ENCODE results near the gene LRP10.

Gene LRP10

DNA sequence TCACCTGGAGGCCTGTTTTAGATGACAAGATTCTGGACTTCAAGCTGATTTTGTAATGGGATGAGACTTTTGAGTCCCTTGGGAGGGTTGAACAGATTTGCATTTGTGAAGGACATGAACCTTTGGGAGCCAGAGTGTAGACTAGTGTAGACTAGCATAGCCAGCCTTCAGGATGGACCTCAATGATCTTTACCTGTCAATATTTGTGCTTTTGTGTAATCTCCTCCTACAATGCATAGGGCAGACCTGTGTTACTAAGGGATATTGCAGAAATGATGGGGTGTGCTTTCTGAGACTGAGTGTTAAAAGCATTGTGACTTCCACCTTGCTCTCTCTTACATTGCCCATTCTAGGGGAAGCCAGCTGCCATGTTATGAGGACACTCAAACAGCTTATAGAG is 9.9 kb upstream of the LRP10 start:
- no peak for DNase-seq (ENCODE audit: low read depth in 2 of 2)

DNA sequence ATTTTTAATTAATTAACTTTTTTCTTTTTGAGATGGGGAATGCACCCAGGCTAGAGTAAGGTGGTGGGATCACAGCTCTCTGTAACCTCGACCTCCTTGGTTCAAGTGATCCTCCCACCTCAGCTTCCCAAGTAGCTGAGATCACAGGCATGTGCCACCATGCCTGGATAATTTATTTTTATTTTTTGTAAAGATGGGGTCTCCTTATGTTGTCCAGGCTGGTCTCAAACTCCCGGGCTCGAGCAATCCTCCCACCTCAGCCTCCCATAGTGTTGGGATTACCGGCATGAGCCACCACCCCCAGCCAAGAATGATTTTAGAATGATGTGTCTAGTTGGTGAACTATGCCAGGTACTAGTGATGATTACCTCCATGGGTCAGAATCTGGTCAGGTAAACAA is 6.6 kb upstream of the LRP10 start:
- no peak for DNase-seq (ENCODE audit: low read depth in 2 of 2)

DNA sequence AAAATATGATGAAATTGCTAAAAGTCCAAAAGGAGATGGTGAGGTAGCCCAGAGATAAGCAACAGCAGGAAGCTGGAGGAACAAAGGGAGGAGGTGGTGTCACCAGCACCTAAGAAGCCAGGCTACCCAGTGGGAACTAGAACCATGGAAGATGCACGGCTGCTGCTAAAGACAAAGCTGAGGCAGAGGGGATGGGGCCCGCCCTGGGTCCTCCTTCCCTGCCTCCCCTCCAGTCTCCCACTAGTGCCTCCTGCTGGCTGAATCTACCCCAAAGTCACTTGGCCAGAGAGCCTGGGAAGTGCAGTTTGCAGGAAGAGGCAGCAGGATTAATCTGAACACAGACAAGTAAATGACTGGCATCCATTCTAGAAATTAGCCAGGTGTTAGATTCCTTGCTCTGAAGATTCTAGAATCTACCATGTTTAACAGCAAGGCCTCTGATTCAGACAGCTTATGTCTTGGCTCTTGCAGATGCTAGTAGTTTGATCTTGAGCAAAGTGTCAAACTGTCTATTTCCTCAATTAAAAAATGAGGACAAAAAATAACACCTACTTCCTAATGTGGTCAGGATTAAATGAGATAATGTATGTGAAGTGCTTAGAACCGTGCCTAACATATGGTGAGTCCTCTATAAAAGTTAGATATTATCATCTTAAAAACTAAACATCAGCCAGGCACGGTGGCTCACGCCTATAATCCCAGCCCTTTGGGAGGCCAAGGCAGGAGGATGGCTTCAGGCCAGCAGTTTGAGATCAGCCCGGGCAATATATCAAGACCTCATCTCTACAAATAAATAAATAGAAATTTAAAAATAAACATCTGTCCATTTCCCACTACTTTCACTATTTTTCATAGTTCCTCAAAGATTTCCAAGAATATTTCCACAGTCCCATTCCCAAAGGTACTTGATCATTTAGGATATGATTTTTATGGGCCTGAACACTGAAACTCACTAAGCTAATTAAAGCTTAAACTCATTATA is 5.8 kb upstream of the LRP10 start:
- no peak for DNase-seq (ENCODE audit: low read depth in 2 of 2)

DNA sequence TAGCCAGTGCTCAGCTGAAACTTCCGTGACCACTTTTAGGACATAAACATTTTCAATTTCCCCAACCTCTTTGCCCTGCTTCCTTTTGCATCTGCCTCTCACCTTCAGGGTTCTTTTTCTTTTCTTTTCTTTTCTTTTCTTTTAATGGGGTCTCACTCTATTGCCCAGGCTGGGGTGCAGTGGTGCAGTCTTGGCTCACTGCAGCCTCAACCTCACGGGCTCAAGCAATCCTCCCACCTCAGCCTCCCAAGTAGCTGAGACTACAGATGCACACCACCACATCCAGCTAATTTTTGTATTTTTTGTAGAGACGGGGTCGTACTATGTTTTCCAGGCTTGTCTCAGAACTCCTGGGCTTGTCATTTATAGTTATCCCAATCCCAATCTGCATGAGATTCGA is 4.7 kb upstream of the LRP10 start:
- no peak for DNase-seq (ENCODE audit: low read depth in 2 of 2)

DNA sequence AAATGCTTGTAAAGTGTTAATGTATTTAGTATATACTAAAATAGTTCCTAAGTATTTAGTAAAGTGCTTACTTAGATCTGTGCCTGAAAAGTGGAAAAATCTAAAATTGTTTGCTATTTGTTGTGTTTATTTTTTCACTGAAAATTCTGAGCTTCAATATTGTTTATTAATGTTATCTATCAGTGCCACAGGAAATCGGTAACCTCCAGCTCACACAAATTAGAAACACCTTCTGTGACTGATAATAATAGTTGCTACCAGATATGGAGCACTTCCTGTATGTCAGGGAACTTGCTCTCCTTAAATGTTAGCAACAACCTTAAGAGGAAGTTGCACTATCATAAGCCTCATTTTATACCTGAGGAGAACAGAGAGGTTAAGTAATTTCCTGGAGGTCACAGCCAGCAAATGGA is 723 bp upstream of the LRP10 start:
- DNase-seq (ENCODE audit: low read depth in 2 of 2): no peak

DNA sequence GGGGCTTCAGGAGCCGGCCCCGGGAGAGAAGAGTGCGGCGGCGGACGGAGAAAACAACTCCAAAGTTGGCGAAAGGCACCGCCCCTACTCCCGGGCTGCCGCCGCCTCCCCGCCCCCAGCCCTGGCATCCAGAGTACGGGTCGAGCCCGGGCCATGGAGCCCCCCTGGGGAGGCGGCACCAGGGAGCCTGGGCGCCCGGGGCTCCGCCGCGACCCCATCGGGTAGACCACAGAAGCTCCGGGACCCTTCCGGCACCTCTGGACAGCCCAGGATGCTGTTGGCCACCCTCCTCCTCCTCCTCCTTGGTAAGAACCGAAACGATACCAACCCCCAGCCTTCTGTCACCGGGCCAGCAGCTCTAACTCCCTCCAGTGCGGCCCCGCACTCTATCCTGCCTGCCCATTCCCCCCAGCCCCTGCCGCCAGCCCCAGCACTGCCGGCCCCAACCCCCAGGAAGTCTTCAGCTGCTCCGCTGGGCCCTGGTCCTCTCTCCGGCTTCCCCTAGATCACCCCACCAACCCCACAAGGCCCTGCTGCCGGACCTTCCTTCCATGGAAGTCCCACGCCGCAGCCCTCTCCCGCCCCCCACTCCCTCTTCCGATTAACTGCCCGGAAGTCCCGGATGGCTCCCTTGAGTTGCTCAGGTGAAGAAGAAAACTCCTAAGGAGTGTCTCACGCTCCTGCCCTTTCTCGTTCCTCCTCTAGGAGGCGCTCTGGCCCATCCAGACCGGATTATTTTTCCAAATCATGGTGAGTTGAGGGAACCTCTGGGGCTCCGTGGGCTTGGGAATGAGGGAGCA is 693 bp downstream of the LRP10 start:
- peak in 1 of 2 experiments; percentile 61 for DNase-seq (ENCODE audit: low read depth in 2 of 2)

DNA sequence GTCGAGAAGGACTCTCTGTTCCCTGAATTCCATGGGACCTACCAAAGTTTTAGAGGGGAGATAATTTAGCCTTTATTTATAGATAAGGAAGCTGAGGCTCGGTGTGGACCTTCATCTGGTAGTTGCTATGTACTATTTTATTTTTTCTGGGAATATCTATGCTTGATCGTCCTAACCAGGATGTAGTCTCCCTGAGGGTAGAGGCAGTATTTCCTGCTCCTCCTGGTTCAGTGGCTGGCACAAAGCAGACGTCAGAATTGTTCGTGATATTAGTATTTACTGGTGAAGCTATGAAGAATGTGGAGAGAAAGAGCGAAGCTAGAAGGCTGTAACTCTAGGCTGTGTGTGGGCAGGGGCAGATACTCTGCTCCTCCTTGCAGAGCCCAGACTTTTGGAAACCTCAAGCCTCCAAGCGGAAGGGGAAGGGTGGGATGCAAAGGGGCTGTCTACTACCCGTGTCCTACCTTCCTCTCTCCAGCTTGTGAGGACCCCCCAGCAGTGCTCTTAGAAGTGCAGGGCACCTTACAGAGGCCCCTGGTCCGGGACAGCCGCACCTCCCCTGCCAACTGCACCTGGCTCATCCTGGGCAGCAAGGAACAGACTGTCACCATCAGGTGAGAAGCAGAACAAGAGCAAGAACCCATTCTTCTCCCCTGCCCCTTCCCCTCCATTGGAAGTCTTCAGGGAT is 1.4 kb downstream of the LRP10 start:
- DNase-seq (ENCODE audit: low read depth in 2 of 2): no peak

DNA sequence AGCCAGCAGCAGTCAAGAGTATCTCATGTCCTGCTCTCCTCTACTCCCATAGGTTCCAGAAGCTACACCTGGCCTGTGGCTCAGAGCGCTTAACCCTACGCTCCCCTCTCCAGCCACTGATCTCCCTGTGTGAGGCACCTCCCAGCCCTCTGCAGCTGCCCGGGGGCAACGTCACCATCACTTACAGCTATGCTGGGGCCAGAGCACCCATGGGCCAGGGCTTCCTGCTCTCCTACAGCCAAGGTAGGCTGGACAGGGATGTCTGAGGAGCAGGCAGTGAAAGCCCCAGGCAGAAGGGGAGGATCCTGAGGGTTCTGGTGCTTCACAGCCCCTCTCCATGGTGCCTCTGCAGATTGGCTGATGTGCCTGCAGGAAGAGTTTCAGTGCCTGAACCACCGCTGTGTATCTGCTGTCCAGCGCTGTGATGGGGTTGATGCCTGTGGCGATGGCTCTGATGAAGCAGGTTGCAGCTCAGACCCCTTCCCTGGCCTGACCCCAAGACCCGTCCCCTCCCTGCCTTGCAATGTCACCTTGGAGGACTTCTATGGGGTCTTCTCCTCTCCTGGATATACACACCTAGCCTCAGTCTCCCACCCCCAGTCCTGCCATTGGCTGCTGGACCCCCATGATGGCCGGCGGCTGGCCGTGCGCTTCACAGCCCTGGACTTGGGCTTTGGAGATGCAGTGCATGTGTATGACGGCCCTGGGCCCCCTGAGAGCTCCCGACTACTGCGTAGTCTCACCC is 3.6 kb downstream of the LRP10 start:
- DNase-seq (ENCODE audit: low read depth in 2 of 2): no peak

DNA sequence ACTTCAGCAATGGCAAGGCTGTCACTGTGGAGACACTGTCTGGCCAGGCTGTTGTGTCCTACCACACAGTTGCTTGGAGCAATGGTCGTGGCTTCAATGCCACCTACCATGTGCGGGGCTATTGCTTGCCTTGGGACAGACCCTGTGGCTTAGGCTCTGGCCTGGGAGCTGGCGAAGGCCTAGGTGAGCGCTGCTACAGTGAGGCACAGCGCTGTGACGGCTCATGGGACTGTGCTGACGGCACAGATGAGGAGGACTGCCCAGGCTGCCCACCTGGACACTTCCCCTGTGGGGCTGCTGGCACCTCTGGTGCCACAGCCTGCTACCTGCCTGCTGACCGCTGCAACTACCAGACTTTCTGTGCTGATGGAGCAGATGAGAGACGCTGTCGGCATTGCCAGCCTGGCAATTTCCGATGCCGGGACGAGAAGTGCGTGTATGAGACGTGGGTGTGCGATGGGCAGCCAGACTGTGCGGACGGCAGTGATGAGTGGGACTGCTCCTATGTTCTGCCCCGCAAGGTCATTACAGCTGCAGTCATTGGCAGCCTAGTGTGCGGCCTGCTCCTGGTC is 4.3 kb downstream of the LRP10 start:
- DNase-seq (ENCODE audit: low read depth in 2 of 2): no peak

DNA sequence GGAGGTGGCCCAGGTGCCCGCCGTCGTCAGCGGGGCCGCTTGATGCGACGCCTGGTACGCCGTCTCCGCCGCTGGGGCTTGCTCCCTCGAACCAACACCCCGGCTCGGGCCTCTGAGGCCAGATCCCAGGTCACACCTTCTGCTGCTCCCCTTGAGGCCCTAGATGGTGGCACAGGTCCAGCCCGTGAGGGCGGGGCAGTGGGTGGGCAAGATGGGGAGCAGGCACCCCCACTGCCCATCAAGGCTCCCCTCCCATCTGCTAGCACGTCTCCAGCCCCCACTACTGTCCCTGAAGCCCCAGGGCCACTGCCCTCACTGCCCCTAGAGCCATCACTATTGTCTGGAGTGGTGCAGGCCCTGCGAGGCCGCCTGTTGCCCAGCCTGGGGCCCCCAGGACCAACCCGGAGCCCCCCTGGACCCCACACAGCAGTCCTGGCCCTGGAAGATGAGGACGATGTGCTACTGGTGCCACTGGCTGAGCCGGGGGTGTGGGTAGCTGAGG is 5.5 kb downstream of the LRP10 start:
- no peak for DNase-seq (ENCODE audit: low read depth in 2 of 2)

DNA sequence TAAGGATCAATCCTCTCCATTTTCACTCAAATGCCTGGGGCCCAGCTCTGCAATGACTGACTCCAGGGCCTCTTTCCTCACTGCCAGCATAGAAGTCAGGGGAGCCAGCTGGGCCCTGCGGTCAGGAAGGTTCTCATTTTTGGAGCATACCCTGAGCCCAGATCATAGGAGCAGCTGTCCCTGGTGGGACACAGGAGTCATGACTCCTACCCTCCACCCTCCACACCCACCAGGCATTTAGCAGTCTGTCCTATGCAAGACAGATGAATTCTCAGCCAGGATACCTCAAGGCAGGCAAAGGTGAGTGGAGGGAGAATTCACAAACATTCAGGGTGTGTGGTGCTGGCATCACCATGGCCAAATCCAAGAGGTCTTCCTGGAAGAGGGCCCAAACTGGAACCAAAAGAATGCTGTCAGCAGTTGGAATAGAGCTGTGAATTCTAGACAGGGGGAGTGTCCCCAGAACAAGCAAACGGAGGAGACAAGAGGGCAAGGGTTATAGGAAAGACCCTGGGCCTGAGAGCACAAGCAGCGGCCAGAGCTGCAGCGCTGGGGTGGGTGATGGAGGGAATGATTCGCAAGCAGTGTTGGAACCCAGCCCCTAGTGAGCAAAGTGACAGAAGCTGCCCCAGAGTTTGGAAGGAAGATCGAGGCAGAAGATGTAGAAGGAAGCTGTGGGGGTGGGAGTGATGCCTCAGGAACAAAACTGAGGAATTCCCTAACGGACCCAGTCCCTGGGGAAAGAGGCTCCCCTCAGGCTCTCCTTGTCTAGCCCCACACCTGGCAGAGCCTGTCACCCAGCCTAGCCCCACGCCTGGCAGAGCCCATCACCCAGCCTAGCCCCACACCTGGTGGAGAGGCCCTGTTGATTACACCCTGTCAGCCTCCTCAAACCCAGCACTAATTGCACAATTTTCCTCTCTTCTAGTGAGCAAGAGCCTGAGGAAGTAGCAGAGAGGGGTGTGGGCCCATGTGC is 7.0 kb downstream of the LRP10 start:
- no peak for DNase-seq (ENCODE audit: low read depth in 2 of 2)

DNA sequence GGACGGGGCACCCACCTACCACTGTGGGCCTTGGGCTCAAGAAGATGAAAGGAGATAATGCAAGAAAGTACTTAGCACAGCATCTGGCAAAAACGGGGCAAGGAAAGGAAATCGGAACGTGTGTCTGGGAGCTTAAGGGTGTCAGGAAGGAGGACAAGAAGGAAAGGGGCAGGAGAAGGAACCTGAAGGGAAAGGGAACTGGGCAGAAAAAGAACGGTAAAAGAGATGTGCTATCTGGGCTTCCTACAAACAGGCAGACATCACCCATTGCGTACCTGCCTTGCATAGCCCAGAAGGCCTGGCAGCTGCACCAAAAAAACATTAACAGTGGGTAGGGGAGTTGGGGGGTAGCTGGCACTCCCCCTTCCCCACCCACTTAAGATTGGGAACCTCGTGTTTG is 10.5 kb downstream of the LRP10 start:
- no peak for DNase-seq (ENCODE audit: low read depth in 2 of 2)

DNA sequence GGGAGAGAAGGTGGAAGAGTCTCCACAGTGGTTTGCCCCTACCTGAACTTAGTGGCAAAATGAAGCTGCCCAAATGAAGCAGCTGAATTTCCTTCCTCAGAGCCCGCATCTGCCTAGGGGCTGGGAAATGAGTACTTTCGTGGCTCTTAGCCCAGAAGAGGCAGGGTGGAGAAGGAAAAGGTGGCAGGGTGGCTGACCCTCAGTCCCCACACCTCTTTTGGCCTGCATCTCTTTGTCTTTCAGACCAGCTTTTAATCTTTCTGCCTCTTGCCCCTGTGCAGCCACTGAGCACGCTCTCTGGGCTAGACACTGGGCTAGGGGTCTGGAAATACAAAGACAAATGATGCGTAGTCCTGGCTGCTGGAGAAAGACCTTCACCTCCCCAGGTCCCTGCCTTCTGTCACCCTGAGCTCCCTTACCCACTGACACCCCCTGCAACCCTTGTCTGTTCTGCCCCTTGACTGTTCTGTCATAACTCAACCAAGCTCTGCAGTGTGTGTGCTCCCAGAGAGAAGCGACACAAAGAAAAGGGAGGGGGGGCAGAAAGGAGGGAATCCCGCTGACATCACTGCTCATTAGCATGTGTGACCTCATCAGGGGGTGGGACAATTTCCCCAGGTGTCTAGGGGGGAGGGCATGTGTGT is 11.1 kb downstream of the LRP10 start:
- DNase-seq (ENCODE audit: low read depth in 2 of 2): no peak

DNA sequence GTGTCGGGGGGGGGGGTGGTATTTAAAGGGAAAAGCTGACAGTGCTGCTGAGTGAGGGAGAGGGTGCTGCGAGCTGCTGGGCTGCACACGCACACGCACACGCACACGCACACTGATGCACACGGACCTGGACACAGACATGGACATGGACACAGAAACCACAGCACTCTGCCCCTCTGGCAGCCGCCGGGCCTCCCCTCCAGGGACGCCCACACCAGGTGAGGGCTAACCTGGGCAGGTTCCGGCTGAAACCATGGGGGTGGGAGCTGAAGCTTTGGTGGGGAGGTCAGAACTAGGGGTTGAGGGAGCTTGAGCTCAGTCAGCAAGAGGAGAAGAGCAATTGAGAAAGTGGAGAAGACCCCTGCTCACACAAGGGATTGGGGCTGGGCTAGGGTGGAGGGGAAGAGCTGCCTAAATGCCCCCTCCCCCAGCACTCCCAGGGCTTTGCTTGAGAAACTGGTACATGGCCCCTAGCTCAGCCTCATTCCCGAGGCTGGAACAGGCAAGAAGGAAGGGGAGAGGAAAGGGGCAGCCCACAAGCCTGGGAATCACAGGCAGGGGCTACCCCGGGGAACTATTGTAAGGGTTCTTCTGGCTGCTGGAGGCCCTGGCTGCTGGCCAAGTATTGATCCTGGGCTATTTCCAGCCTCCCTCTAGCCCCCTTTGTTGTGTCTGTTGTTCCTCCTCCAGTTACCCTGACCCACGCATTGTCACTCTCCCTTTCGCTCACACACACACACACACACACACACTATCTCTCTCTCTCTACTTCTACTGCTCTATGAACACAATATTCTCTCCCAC is 11.8 kb downstream of the LRP10 start, which contains the start of gene REM2:
Gene REM2 (plus strand): TSS at position 50 of the 804 bp plus-strand sequence. CDS start 66 bp downstream, at position 116.
- DNase-seq (ENCODE audit: low read depth in 2 of 2): no peak

DNA sequence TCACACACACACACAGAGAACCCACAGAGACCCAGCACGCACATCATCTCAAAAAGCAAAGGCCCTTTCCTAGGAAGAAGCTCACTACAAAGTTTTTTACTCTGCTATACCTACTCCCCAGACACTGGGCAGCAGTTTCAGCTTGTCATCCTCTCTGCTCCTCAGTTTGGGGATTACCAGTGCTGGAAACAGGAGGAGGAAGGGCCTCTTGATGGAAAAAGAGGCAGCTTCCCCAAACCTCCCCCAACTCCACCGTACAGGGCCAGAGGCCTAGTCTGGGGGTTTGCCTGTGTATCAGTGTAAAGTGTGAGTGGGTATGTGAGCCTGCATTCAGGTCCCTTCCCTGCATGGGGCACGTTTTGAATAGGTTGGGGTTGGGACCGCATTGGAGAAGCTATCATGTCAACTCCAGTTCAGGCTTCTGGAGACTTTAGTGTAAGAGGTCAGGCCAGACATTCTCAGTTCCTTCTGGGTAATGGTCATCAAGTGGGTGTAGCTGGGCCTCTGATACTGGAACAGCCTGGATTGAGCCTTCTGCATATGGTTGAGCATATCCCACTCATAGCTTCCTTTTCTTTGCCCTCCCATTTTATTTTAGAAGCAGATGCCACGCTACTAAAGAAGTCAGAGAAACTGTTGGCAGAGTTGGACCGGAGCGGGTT is 12.7 kb downstream of the LRP10 start:
- DNase-seq (ENCODE audit: low read depth in 2 of 2): no peak

DNA sequence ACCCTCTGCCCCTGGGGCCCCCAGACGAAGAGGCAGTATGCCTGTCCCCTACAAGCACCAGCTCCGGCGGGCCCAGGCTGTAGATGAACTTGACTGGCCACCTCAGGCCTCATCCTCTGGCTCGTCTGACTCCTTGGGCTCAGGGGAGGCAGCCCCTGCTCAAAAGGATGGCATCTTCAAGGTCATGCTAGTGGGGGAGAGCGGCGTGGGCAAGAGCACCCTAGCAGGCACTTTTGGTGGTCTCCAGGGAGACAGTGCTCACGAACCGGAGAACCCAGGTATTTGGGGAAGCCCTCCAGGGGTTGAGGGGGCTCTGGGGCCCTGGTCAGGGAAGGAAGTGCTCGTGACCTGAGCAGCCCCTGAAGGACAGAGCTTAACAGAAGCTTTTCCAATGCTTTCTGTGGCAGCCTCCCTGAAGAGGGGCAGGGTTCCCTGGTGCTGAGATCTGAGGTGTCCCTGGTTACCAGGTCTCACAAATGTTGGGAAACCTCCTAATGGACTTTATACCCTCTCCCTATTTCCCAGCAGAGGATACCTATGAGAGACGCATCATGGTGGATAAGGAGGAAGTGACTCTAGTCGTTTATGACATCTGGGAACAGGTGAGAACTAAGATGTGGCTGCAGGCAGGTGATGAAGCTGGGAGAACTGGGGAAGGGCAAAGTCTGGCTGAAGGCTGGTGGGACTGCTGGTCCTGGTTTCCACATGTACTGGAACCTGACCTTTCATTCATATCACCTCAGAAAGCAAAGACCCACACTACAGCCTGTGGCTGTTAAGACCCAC is 13.4 kb downstream of the LRP10 start:
- DNase-seq (ENCODE audit: low read depth in 2 of 2): no peak

DNA sequence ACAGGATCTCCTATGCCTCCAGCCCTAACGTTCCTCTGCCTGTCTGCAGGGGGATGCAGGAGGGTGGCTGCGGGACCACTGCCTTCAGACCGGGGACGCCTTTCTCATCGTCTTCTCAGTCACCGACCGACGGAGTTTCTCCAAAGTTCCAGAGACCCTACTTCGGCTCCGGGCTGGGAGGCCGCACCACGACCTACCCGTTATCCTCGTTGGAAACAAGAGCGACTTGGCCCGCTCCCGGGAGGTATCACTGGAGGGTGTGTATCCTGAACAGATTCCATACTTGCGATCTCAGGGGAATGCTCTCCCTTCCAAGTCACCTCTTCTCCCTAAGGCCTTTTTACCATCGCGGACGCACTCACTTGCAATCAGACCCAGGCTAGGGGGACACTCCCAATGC is 14.4 kb downstream of the LRP10 start:
- DNase-seq (ENCODE audit: low read depth in 2 of 2): no peak
